NK-92 (cell line): ENCODE results near the gene RBM20.
"Not testable (repeated sequence)": the region's sequence is repeated elsewhere in the genome, so short reads cannot be mapped to it uniquely, and the experiment has no call there.

Source experiments
- DNase-seq: peaks from one replicate; lab custom pipeline; 2025; ENCODE audit not compliant: unreplicated experiment; lab: John Stamatoyannopoulos, UW

The RBM20 gene

GRCh38 chr10:110625356-110625894 is 18.7 kb upstream of the RBM20 start:
- DNase-seq, result no peak

GRCh38 chr10:110625951-110626855 is 17.9 kb upstream of the RBM20 start:
- DNase-seq, result no peak

DNA sequence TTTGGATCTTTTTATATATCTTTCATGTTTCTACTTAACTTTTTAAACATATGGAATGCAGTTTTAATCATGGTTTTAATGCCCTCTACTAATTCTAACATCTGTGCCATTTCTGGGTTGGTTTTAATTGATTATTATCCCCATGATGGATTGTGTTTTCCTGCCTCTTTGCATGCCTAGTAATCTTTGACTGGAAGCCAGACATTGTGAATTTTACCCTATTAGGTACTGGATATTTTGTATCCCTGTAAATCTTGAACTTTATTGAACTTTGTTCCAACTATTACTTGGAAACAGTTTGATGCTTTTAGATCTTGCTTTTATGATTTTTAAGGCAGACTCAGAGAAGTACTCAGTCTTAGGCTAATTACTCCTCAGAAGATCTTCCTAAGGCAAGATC is 16.0 kb upstream of the RBM20 start:
- no peak for DNase-seq

DNA sequence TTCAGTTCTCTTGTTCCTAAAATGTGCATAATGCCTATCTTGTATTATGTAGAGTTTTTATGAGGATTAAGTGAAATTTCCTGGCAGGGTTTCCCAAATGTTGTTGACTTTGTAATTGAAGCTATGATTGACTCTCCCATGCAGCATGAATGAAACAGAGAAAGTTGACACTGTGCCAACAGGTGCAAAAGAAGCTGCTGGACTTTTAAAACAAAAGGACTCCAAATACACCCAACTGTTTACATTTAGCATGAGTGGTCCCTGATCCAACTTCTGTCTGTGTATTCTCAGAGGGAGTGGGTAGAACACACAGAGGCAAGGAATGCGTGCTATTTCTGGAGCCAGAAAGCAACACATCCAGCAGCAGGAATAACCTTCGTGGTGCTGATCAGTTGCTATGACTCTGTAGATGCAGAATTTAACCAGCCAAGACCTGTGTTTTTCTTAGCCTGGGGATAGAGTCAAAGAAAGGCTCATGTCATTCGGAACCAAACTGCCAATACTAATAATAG is 14.4 kb upstream of the RBM20 start:
- no peak for DNase-seq

GRCh38 chr10:110631934-110632333 is 12.2 kb upstream of the RBM20 start:
- DNase-seq, result no peak

- no peak for DNase-seq
Observed at GRCh38 chr10:110632591-110633215, 11.4 kb upstream of the RBM20 start.

- no peak for DNase-seq
Observed at GRCh38 chr10:110634527-110635209, 9.5 kb upstream of the RBM20 start.

DNA sequence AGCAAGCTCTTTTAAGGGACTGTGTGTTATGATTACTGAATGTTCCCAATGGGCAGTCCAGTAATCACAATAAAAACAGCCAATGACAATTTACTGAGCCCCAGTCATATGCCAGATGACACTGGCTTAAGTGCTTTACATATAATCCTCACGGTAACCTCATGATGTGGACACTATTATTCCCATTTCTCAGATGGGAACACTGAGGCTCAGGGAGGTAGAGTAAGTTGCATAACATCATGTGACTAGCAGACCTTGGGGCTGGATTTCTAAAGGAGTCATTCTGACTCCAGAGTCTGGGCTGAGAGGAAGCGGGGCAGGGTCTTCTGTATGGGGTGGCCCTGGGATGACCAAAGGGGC is 7.6 kb upstream of the RBM20 start:
- no peak for DNase-seq

GRCh38 chr10:110636932-110637557 is 7.1 kb upstream of the RBM20 start:
- DNase-seq, result no peak

DNA sequence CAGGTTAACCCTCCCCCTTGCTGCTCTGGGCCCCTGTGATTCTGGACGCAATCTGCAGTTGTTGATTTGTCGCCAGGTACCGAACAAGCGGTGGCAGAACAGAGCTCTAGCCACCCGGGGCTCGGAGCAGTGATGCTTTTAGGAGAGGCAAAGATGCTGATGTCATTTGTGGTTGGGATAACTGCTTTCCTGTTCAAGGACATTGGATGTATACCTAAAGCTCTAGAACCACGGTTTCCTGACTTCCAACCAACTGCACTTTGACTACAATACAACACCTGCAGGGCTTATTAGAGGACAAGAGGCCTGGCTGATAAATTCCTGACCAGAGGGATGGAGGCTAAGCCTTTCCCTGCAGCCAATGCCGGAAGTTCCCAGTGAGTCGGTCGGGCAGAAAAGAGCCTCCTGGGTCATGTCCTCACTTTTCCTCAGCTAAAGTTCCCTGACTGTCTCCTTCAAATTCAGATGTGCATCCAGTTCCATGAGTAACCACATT is 6.5 kb upstream of the RBM20 start:
- no peak for DNase-seq

DNA sequence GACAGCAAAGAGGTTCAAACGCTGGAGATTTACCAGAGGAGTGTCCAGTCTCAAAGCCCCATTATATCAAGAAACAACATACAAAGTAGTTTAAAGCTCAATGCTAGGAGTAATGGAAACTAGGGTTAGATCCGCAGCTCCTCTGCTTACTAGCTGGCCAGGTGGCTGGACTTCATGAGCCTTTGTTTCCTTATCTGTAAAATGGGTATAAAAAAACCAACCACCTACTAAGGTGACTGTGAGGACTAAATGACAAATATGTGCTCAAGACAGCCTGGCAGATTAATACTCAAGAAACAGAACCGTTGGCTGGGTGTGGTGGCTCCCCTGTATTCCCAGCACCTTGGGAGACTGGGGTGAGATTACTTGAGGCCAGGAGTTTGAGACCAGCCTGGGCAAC is 5.8 kb upstream of the RBM20 start:
- no peak for DNase-seq

DNA sequence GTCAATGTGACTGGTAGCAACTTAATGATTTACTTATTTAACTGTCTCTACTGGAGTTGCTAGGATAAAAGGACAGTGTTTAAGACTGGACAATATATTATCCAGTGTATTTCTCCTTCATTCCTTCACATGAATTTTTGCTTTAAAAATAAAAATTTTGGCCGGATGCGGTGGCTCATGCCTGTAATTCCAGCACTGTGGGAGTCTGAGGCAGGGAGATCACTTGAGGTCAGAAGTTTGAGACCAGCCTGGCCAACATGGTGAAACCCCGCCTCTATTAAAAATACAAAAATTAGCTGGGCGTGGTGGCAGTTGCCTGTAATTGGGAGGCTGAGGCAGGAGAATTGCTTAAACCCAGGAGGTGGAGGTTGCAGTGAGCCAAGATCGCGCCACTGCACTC is 5.1 kb upstream of the RBM20 start:
- DNase-seq, result not testable (repeated sequence)

DNA sequence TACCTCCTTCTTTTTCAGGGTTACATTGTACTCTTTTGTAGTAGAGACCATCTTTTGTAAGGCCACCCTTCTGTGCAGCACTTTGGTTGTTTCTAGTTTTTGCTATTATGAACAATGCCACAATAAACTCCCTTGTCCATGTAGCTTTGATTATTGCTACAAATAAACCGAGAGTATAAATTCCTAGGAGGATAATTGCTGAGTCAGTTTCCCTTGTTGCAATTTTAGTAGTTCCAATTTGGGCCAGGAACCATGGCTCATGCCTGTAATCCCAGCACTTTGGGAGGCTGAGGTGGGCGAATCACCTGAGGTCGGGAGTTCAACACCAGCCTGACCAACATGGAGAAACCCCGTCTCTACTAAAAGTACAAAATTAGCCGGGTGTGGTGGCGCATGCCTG is 4.3 kb upstream of the RBM20 start:
- DNase-seq, result not testable (repeated sequence)

GRCh38 chr10:110641256-110641655 is 2.9 kb upstream of the RBM20 start:
- no peak for DNase-seq

DNA sequence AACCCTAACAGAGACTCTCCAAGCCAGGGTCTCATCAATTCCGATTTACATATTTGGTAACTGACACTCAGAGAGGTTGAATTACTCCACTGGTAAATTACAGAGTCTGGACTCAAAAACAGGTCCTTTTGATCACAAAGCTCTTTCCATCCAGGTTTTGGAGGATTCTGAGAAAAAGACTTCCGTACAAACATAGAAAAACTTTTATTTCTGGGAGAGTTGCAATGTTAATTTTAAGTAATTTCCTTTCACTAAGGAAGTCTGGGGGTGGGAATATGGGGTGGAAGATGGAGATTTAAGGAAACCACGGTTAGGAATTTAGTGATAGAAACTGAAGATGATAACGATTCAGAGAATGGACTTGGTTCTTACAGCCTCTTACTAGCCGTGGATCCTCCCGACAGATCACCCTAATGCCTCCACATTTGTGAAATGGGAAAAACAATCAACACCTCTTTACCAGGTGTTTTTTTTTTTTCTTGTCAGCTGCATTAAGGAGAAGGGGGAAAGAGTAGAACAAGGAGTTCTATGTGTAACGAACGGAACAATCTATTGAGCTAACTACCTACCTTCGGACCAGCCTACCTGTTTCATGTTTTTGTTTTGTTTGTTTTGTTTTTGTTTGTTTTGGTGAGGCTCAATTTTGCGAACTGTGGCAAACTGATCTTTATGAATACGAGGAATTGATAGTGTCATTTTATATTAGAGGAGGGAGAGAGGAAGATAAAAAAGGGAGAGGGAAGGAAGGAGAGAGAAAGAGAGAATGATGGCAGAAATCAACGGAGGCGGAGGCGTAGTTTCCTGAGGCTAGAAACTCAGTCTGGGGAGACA is 1.7 kb upstream of the RBM20 start:
- no peak for DNase-seq

- DNase-seq, result no peak
Observed at GRCh38 chr10:110643035-110643652, 992 bp upstream of the RBM20 start.

GRCh38 chr10:110644598-110645462 is 694 bp downstream of the RBM20 start:
- DNase-seq, result no peak

- no peak for DNase-seq
Observed at GRCh38 chr10:110646417-110647135, 2.4 kb downstream of the RBM20 start.
